Activated CD4-positive, CD25-positive, alpha-beta regulatory T cell treated with anti-CD3 and anti-CD28 coated beads, Interleukin-2, amount 50 U/mL, for 16 hours (primary cell): ENCODE measurements around the gene FBXO21.
"Not testable (repeated sequence)": the region's sequence is repeated elsewhere in the genome, so short reads cannot be mapped to it uniquely, and the experiment has no call there.

Experiments
- DNase-seq: peaks from one replicate; pipeline ENCODE4 v3.0.0-alpha.2; 2020; ENCODE audit warnings: low read depth, low spot score

The FBXO21 gene, protein sequence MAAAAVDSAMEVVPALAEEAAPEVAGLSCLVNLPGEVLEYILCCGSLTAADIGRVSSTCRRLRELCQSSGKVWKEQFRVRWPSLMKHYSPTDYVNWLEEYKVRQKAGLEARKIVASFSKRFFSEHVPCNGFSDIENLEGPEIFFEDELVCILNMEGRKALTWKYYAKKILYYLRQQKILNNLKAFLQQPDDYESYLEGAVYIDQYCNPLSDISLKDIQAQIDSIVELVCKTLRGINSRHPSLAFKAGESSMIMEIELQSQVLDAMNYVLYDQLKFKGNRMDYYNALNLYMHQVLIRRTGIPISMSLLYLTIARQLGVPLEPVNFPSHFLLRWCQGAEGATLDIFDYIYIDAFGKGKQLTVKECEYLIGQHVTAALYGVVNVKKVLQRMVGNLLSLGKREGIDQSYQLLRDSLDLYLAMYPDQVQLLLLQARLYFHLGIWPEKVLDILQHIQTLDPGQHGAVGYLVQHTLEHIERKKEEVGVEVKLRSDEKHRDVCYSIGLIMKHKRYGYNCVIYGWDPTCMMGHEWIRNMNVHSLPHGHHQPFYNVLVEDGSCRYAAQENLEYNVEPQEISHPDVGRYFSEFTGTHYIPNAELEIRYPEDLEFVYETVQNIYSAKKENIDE

DNA sequence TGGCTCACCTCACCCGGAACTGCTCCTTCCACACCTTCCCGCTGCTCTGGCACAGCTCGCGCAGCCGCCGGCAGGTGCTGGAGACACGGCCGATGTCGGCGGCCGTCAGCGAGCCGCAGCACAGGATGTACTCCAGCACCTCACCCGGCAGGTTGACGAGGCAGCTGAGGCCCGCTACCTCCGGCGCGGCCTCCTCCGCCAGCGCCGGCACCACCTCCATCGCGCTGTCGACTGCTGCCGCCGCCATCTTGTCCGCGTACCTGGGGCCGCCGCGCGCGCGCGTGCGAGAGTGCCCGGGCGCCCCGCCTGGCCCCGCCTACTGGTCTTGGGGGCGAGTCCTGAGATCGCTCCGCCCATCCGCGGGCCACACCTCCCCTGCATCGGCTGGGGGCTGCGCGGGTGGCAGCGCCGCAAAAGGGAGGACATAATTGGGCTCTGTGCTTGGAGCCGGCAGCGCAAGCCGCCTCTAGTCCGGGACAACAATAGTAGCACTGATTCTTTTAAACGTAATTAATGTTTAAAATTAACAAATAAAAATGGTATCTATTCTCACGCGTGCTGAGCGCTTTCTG is at the start of gene FBXO21:
FBXO21 (minus strand) TSS at position 261 of the 572 bp plus-strand sequence; CDS start at position 247, 14 bp downstream.
- peak; percentile 86 for DNase-seq

DNA sequence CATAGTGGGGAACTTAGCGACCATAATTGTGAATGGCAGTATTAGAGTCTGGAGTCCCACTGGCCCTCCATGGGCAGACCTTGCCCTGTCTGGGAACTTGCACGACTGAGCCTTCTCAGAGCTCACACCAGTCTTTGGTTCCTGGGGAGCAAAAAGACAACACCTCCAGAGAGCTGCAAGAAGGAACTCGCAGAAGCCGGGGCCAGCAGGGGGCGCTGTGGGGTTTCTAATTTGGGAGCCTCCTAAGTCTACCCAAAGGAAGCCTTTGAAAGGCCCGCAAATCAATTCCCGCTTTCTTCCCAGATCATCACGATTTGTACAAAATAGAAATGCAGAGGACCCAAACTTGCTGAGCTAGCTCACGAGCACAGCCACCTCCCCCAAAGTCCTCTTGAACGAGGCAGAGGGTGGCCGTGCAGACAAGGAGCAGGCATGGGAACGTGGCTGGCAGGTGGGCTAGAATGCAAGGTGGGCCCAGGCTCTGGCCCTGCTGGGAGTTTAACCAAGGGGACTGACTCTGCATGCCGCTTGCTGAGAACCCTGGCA is 46.3 kb upstream of the FBXO21 start:
- DNase-seq: peak; percentile 54

DNA sequence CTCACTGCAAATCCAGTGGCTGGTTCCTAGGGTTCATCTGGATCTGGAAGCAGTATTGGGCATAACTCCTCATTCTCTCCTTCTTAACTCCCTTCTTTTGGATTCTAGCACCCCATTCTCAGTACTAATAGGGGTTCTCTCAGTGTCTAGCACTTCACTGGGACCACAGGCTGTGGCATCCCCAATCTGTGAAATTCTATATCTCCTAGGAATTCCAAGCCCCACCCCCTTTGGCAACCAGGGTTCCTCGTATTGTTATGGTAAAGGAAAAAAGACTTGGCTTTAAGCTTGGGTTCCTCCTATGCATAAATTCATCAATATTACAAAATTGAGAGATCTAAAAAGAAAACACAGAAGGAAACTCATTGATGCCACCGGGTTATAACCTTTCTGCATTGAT is 45.0 kb upstream of the FBXO21 start:
- DNase-seq: no peak

DNA sequence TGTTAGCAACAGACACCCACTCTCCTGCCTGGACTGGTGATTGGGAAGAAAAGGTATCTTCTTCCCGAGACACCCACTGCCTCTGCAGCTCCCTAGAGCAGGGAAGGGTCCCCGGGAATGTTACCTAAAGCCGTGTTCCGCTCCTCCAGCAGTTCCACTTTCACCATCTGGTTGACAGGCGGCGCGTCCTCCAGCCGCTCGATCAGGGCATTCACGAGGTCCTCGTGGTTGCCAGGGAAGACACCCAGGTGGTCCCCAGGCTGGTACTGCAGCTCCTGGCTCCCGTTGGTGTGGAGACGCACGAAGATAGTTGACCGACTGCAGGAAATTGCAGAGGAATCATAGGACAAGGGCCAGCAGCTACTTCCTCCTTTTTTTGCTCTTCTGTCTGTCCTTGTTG is 44.2 kb upstream of the FBXO21 start:
- no peak for DNase-seq

- no peak for DNase-seq
Observed at GRCh38 chr12:117231750-117232149, 41.5 kb upstream of the FBXO21 start.

GRCh38 chr12:117228239-117228638 is 38.0 kb upstream of the FBXO21 start:
- no peak for DNase-seq

GRCh38 chr12:117227000-117227653 is 36.9 kb upstream of the FBXO21 start:
- no peak for DNase-seq

GRCh38 chr12:117226505-117226904 is 36.2 kb upstream of the FBXO21 start:
- DNase-seq: no peak

- no peak for DNase-seq
Observed at GRCh38 chr12:117225179-117225578, 34.9 kb upstream of the FBXO21 start.

DNA sequence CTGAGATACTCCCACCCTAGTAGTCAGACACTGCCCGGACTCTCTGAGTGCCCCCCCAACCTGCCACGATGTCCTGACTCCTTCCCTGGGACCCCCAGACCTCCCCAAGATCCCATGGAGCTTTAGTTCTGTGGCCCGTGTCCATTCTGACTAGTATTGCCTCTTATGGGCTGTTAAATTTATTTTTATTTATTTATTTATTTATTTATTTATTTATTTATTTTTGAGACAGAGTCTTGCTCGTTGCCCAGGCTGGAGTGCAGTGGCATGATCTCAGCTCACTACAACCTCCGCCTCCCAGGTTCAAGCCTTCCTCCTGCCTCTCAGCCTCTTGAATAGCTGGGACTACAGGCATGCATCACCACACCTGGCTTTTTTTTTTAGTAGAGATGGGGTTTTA is 30.7 kb upstream of the FBXO21 start:
- DNase-seq: not testable (repeated sequence)

DNA sequence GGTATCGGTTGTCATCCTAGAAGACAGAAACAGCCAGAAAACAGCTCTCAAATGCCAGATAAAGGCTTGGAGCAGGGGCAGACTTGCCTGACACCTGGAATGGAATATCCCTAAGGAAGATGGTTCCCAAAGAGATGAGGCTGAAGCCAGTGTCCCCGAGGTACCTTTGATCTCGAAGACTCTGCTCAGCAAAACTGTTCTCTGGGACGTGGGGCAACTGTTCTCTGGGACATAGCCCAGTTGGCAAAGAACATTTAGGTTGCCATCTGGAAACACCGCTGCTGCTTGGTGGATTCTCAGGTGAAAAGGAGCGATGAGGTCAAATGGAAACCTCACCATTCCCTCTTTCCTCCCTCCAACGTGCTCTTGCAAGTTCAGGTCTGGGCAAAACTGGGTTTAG is 27.9 kb upstream of the FBXO21 start:
- DNase-seq: no peak

GRCh38 chr12:117216686-117217085 is 26.4 kb upstream of the FBXO21 start:
- no peak for DNase-seq

- no peak for DNase-seq
Observed at GRCh38 chr12:117214797-117215196, 24.5 kb upstream of the FBXO21 start.

GRCh38 chr12:117213295-117213808 is 23.1 kb upstream of the FBXO21 start:
- DNase-seq: no peak

DNA sequence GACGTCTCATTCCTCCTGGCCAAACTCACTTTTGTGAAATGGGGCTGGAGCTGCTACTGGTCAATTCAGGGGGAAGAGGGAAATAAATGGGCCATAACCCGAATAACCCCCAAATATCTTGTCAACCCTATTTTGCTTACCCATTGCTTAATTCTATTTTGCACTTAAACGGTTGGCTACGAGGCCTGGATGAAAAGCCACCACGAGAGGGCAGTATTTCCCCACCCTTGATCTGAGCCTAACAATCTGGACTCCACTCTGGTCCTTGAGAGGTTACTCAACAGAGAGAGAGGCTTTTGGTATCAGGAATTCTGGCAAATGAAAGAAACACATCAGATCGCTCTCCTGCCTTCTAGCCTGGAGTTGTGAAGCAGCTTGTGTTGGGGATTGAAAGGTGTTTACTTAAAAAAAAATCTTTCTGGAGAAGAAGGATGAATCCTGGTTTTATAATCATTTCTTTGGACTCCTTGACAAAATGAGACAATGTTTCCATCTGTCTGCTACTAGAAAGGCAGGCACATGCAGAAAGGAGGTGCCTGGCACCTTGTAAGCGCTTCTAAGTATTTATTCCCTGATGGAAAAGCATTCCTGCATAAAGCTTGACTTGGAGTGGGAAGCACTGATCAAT is 22.4 kb upstream of the FBXO21 start:
- peak; percentile 38 for DNase-seq

DNA sequence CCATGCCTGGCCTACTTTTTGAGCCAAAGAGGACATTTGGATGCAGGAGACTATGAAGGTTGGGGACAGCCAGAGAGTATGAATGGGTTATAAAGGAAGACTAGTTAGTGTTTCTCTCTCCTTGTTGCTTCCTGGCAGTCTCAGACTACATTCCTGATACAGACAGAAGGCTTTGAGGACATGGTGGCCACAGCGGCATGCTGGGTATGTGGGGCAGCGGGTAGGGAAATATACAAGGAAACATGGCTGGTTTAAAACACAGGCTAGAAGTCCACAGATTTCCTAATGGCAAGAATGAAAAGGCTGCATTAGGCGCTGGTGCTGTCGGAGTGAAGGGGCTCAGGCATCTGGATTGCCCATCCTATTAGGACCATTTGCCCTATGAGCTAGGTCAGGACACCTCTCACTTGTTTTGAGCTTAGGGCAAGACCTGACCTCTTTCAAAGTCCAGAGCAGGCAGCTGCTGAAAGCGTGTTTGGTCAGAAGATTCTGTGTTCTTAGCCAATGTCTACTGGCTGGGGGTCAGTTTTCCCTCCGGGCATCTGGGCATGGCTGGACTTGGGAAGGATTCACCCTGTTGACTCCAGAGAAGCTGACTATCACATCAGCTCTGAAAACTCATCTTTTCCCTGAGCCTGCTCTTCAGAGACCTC is 20.1 kb upstream of the FBXO21 start:
- no peak for DNase-seq

DNA sequence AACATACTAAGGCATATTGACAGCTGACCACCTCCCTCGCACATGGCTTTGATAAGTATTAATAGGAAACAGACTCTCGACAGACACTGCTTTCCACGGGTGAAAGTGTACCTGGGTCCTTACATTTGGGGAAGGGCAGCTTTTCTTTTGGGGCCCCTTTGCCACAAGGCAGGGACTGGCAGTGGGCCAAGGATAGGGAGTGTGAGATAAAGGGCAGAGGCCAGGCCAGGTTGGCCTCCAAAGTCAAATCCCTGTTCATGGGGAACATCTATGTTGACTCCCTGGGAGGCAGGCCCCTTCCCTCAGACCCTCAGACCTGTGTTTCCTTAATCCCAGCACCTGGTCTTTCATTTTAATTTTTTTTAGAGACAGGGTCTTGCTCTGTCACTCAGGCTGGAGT is 19.4 kb upstream of the FBXO21 start:
- DNase-seq: no peak

DNA sequence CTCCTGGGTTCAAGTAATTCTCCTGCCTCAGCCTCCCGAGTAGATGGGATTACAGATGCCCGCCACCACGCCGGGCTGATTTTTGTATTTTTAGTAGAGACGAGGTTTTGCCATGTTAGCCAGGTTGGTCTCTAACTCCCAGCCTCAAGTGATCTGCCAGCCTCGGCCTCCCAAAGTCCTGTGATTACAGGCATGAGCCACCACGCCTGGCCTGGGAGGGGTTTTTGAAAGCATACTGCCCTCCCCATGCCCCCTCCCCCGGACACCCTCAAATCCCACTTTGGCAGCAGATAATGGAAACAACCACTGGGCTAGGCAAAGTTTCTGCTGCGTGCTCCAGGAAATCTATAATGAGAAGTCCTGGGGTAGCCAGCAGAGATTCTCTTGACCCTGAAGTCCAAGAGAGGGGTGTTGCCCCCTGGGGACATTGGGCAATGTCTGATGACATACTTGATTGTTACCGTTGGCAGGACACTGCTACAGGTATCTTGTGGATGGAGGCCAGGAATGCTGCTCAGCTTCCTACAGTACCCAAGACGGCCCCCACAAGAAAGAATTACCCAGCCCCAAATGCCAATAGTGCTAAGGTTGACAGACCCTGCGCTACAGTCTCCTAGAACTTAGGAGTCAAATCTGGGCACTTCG is 18.7 kb upstream of the FBXO21 start:
- no peak for DNase-seq

GRCh38 chr12:117208206-117208605 is 17.9 kb upstream of the FBXO21 start:
- no peak for DNase-seq

DNA sequence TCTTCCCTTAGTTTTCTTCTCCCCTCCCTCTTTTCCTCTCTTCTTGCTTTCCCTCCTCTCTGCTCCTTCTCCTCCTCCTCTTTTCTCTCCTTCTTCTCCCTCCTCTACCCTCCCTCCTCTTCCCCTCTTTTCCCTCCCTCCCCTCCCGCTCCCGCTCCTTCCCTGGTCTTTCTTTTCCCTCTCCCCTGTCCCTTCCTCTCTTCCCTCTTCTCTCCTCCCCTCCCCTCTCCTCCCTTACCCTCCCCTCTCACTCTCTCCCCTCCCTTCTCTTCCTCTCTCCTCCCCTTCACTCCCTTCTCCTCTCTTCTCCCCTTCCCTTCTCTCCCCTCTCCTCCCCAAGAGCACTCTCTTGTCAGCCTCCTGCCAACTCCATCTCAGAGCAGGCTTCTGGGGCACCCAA is 17.4 kb upstream of the FBXO21 start:
- no peak for DNase-seq
